ENCODE measurements around the gene DISP2. TPM values are rescaled to one million over a fixed set of nuclear protein-coding genes. Genes with fewer than 3 reads are reported as not detected.
A peak's percentile ranks its signal among the peaks of the same experiment; 100 is the strongest.

Gene DISP2
- total RNA-seq, 6 experiments from 2014 or later, result 0.06 to 0.71 (median 0.16) TPM

- Histone ChIP-seq H3K27me3 (no peaks in the 10 kb centered on the region), H3K27ac (peak overlapping the region in 1 of 3 donors; percentile 65), H3K4me1 (peaks cover 0 to 8% (median 0%) of the 10 kb centered on the region in 4 donors), H3K36me3 (no peaks in the 10 kb centered on the region), H3K4me3 (peak overlapping the region in 1 of 3 donors; percentile 69), H3K9me3 (no peaks in the 10 kb centered on the region)
- TF ChIP-seq, protein P1, sequence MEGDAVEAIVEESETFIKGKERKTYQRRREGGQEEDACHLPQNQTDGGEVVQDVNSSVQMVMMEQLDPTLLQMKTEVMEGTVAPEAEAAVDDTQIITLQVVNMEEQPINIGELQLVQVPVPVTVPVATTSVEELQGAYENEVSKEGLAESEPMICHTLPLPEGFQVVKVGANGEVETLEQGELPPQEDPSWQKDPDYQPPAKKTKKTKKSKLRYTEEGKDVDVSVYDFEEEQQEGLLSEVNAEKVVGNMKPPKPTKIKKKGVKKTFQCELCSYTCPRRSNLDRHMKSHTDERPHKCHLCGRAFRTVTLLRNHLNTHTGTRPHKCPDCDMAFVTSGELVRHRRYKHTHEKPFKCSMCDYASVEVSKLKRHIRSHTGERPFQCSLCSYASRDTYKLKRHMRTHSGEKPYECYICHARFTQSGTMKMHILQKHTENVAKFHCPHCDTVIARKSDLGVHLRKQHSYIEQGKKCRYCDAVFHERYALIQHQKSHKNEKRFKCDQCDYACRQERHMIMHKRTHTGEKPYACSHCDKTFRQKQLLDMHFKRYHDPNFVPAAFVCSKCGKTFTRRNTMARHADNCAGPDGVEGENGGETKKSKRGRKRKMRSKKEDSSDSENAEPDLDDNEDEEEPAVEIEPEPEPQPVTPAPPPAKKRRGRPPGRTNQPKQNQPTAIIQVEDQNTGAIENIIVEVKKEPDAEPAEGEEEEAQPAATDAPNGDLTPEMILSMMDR (IDR thresholded peaks at IDR 0.05), result no peak
- no peak for TF ChIP-seq POLR2A (IDR thresholded peaks at IDR 0.05)
- ATAC-seq (no peak), DNase-seq (peak in 1 of 3 donors; percentile 52)
- intact Hi-C loops (cut with DNase I), result no loop called here
- WGBS (ENCODE audit: insufficient coverage, low coverage, low lambda C conversion rate, missing lambda C conversion rate), result 47% methylated on average over 8 of the region's 26 CpGs
These were observed 35.3 kb upstream of the DISP2 start for GRCh38 chr15:40322531-40323238.

DNA sequence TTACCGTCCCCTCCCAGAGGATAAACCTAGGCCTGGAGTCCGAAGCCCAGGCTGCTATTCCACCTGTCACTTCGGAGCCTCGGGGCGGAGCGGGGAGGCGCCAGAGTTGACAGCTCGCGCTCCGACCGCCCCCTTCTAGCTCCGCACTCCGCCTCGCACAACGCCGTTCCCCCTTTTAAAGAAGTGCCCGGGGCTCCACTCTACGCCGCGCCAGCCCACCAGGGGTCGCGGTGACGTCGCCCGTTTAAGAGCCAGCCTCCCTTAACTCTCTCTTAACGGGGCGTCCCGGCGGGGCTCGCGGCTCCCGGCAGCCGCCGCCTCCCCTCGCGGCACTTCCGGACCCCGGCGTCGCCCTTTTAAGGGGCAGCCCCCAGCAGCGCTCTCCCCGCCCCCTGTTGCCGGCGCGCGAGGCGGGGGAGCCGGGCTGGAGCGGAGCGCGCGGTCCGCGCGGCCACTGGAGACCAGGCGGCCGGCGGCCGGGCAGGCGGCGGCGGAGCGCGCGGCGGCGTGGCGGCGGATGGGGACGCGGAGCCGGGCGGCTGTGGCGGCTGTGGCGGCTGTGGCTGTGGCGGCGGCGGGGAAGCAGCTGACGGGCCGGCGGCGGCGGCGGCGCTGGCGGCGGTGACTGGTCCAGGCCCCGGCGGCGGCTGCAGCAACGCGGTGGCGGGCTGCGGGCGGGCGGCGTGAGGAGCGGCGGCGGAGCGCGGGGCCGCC, 34.6 kb upstream of the DISP2 start, which contains the start of gene INAFM2:
TSS of gene INAFM2 (plus strand) at position 454 of the 714 bp plus-strand sequence. CDS start 364 bp downstream, outside the sequence.
- ATAC-seq (peak; percentile 91 to 95 (median 92)), DNase-seq (peak; percentile 92)
- H3K36me3 ChIP-seq, result no peaks in the 10 kb centered on the region
- TF ChIP-seq, protein P1 (IDR thresholded peaks at IDR 0.05), result peak; percentile 51 to 68 (median 55)
- TF ChIP-seq POLR2A (IDR thresholded peaks at IDR 0.05), result peak; percentile 51
- H3K27me3 ChIP-seq, result no peaks in the 10 kb centered on the region
- H3K4me3 ChIP-seq, result peak within 1 kb of the TSS; percentile 61 to 69 (median 67)
- 0% methylated on average over 22 of the region's 103 CpGs for WGBS (ENCODE audit: insufficient coverage, low coverage, low lambda C conversion rate, missing lambda C conversion rate)
- H3K4me1 ChIP-seq, result peaks cover 0 to 8% (median 0%) of the 10 kb centered on the region in 4 donors
- intact Hi-C loops (cut with DNase I), result no loop called here
- peak within 1 kb of the TSS; percentile 21 to 75 (median 65) for H3K27ac ChIP-seq
- H3K9me3 ChIP-seq, result no peaks in the 10 kb centered on the region

GRCh38 chr15:40323953-40324937, 33.8 kb upstream of the DISP2 start:
- 14% methylated on average over 7 of the region's 101 CpGs for WGBS (ENCODE audit: insufficient coverage, low coverage, low lambda C conversion rate, missing lambda C conversion rate)
- intact Hi-C loops (cut with DNase I), result no loop called here
- peak in 2 of 3 donors; percentile 60 to 66 for DNase-seq
- H3K4me1 ChIP-seq, result peaks cover 0 to 8% (median 0%) of the 10 kb centered on the region in 4 donors
- H3K4me3 ChIP-seq, result peak overlapping the region; percentile 61 to 69 (median 67)
- no peaks in the 10 kb centered on the region for H3K9me3 ChIP-seq
- no peak for TF ChIP-seq POLR2A (IDR thresholded peaks at IDR 0.05)
- TF ChIP-seq, protein P1 (IDR thresholded peaks at IDR 0.05), result no peak
- no peak for ATAC-seq
- peak overlapping the region; percentile 21 to 75 (median 65) for H3K27ac ChIP-seq
- H3K36me3 ChIP-seq, result no peaks in the 10 kb centered on the region
- no peaks in the 10 kb centered on the region for H3K27me3 ChIP-seq

DNA sequence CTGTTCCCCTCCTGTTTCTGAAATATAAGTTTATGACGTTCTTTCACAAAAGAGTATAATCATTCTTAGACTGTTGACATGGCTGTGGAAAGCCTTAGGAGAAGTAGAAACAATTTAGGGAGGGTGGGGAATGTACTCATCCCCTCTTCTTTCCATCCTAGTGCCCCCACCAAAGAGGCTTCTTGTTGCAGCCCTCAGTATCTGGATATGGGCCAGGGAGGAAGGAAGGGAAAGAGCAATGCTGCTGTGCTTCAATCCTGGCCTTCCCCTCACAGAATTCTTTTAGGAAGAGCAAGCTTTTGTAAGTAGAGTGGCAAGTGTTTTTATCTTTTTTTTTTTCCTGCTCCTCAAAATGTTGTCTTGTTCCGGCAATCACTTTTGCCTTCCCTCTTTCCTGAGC, 32.8 kb upstream of the DISP2 start:
- peaks cover 0 to 8% (median 0%) of the 10 kb centered on the region in 4 donors for H3K4me1 ChIP-seq
- intact Hi-C loops (cut with DNase I), result no loop called here

More for the DNA sequence above, 32.8 kb upstream of the DISP2 start:
- peak overlapping the region in 2 of 3 donors; percentile 67 to 69 for H3K4me3 ChIP-seq
- H3K9me3 ChIP-seq, result no peaks in the 10 kb centered on the region
- no peaks in the 10 kb centered on the region for H3K36me3 ChIP-seq
- ATAC-seq (no peak), DNase-seq (no peak)
- H3K27me3 ChIP-seq, result no peaks in the 10 kb centered on the region
- TF ChIP-seq, protein P1 (IDR thresholded peaks at IDR 0.05), result no peak
- no peak for TF ChIP-seq POLR2A (IDR thresholded peaks at IDR 0.05)
- H3K27ac ChIP-seq, result peak overlapping the region in 2 of 3 donors; percentile 18 to 75
- WGBS (ENCODE audit: insufficient coverage, low coverage, low lambda C conversion rate, missing lambda C conversion rate), result 74% methylated on average over 2 of the region's 2 CpGs
